NCI-H1105 (cell line): ENCODE measurements around the gene TMEFF2.
A peak's percentile ranks its signal among the peaks of the same experiment; 100 is the strongest.

Experiments
- DNase-seq: peaks from one replicate; lab custom pipeline; 2025; lab: John Stamatoyannopoulos, UW

The TMEFF2 gene, protein sequence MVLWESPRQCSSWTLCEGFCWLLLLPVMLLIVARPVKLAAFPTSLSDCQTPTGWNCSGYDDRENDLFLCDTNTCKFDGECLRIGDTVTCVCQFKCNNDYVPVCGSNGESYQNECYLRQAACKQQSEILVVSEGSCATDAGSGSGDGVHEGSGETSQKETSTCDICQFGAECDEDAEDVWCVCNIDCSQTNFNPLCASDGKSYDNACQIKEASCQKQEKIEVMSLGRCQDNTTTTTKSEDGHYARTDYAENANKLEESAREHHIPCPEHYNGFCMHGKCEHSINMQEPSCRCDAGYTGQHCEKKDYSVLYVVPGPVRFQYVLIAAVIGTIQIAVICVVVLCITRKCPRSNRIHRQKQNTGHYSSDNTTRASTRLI

GRCh38 chr2:192194866-192195547 is at the start of gene TMEFF2:
Gene TMEFF2 (minus strand): TSS chr2:192194933. CDS start chr2:192194524, 409 bp downstream.
- peak; percentile 93 for DNase-seq

- DNase-seq = no peak
Observed at GRCh38 chr2:192243488-192243887, 48.8 kb upstream of the TMEFF2 start.

- DNase-seq = no peak
Observed at GRCh38 chr2:192236136-192236535, 41.4 kb upstream of the TMEFF2 start.

DNA sequence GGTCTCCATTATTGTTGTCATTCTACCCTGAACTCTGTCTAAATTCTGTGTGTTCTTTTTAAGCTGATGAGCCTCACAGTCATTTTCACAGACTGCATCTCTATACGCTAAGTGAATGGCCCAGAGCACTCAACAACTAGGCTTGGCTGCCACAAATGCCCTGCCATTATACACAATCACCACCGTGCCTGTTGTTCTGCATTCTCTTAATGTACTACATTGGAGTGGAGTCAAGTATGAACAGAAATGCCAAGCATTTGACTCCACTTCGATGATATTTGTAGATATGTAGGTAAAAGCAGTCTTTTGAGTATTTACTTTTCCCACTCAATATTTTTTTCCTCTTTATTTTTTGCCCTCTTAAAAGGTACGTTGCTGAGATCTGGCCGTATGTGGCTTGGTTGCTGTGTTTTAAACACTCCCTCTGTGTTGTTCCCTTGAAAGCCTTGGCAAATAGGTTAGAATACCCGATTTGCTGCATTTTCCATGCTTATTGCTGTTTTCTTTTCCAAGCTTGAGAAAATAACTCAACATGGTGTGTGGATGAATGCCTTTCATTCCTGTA is 36.2 kb upstream of the TMEFF2 start:
- DNase-seq = no peak

DNA sequence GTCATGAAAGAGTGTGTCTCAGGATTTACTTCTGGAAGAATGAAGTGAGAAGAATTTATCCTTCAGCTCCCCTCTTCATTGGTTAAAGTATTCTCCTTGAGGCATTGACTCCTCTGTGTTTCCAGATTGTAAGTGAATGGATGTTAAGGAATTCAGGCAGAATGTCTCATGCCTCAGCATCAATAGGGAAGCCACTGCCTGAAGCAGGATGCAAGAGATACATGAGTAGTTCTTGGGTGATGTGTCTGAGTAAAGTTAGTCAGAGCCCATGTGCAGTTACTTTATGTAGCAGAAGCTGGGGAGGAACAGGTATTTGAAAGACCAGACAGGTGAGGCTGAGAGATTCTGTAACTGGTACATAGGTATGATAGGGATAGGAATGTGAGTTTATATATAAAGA is 34.0 kb upstream of the TMEFF2 start:
- no peak for DNase-seq

GRCh38 chr2:192218970-192219369 is 24.2 kb upstream of the TMEFF2 start:
- DNase-seq = no peak

DNA sequence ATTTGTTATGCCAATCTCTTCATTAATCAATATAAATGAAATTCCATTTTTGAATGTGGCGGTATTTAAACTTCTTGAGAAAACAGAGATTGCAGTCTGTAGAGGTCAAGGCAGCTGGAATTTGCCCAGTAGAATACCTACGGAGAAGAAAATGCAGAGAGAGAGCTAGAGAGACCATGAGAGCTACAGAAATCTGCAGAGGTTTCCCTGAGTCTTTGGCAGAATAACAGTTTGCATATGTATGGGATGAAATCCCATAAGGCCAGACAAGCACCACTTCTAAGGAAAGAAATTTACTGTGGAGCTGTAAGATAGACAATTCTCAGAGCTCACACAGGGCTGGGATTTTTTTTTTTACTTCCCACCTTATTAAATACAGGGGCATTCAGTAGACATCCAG is 23.6 kb upstream of the TMEFF2 start:
- no peak for DNase-seq

DNA sequence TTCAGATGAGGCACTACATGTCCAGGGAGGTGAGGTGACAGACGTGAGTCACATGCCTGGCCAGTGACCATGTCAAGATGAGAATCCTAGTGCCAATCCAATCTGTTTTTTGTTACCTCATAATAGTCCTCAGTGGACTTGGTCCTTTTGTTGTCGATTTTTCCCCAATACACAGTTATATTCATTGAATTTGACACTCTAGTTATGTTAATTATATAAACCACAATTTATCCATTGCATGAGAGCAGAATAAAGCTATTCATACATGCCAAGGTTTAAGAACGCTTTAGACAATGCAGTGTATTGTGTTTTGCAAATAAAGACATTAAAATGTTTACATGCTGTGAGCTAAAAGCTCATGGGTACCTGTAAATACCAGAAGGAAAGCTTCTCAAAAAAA is 21.6 kb upstream of the TMEFF2 start:
- DNase-seq = no peak

DNA sequence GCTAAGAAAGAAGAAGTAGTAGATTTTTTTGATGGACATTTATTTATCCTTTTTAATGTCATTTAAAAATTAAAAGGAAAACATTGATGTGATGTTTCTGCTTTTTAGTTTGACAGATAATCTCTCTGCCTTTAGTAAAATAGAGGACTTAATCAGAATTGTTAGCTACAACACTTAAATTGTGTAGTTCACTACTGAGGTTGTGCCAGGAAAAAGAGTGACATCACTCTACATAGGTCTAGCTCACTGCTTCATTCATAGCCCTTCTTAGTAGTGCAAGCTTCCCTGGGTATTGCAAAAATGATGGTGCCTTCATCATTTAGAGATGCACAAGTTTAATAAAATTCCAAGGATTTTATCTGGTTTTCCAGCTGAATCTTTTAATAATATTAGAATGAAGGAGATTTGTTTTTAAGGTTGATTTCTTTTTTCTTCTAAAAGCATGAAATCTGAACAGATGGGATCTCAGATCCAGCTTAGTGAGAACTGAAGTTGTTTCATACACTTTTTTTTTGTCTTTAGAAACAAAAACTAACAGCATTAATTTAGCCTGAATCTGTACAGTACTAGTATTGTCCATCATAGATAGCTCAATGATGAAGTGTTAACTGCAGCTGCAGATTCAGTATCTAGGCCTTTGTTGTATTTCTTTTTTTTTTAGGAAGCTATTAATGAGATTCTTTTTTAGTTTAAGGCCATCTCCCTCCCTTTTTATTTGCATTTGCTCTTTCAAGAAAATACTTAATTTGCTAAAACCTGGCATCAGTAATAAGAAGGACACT is 20.6 kb upstream of the TMEFF2 start:
- DNase-seq = no peak

GRCh38 chr2:192208848-192209247 is 14.1 kb upstream of the TMEFF2 start:
- DNase-seq = no peak

DNA sequence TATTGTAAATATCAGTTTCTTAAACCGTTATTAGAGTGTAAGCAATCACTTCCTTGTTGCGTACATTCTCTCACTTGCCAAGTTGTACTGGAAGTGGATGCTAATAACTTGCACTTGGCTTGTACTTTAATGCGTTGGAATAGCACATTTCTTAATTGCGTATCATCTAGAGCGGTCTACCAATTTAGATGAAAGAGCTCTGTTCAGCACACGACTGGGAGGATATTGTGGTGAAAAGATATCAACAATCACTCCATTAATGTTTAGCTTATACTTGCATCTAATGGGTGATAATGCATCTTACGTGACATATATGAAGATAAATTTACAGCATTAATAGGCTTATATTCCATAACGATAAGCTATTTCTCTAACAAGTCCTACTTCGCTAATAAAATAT is 11.7 kb upstream of the TMEFF2 start:
- DNase-seq = no peak

- no peak for DNase-seq
Observed at GRCh38 chr2:192203876-192204275, 9.1 kb upstream of the TMEFF2 start.

GRCh38 chr2:192202373-192202772 is 7.6 kb upstream of the TMEFF2 start:
- no peak for DNase-seq

DNA sequence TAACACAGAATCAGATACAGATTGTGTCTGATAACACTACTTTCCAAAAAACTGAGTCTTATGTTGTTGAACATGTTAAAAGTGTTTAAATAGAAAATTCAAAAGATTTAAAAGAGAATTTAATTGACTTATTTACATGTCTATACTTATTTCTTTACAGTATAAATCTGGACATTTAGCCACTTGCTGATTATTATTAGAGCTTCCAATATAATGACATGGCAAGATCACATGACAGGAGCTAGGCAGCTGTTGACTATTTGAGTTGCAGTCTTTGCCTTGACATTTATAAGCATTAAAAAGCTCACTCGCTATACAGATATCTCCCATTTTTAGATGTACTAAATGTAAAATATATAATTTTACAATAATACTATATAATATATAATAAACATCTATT is 6.4 kb upstream of the TMEFF2 start:
- DNase-seq = no peak

DNA sequence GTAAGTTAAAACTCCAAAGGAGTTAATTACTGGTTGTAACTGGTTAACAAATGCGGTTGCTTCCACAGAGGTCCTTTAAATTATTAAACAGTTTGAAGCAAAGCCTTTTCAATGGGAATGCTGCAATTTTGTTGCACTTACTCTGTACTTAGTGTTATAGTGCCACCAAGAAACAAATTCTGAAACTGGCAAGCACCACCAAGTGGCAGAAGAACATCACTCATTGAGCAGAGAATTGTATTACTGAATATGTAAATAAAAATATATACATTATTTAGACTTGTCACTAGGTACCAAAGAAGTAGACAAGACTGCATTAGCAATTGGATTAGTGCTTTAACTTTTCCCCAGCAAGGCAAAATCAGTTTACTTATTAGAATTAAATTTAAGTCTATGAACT is 2.6 kb upstream of the TMEFF2 start:
- no peak for DNase-seq

GRCh38 chr2:192196421-192197194 is 1.9 kb upstream of the TMEFF2 start:
- DNase-seq = no peak

- no peak for DNase-seq
Observed at GRCh38 chr2:192195548-192196418, 1.1 kb upstream of the TMEFF2 start.

DNA sequence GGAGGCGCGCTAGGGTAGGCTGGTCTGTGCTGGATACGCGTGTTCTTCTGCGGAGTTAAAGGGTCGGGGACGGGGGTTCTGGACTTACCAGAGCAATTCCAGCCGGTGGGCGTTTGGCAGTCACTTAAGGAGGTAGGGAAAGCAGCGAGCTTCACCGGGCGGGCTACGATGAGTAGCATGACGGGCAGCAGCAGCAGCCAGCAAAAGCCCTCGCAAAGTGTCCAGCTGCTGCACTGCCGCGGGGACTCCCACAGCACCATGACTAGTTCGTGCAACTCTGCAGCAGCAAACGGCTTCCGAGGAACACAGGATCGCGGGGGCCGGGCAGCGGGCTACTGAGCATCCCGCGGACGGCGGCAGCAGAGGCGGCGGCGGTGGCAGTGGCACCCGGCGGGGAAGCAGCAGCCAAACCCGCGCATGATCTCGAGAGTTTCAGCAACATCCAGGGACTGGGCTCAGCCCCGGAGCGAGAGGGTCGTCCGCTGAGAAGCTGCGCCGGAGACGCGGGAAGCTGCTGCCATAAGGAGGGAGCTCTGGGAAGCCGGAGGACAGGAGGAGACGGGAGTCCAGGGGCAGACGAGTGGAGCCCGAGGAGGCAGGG is 368 bp downstream of the TMEFF2 start:
- peak; percentile 53 for DNase-seq

DNA sequence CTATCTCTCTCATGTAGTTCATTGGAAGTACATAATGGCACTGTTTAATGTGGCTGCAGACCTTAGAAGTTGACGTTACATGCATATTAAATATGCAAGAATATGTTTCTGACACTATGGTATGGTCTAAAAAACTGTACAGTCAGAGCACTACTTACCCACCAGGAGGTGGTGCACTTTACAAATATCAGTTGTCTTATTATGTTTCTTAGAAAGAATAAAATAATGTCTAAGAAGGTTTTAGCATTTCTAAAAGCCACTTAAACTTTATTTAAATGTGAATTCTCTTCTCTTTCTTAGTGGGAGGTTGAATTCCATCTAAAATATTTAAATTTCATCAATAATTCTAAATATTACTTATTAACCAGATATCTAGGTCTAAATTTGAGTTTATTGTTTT is 4.3 kb downstream of the TMEFF2 start:
- no peak for DNase-seq

GRCh38 chr2:192186806-192187205 is 7.9 kb downstream of the TMEFF2 start:
- DNase-seq = no peak
